K562 (cell line): ENCODE measurements around the gene SLC33A1. TPM values are rescaled to one million over a fixed set of nuclear protein-coding genes. Genes with fewer than 3 reads are reported as not detected.

Experiments used
- C11orf30 ChIP-seq: fragments of 450-650 bp; IDR thresholded peaks from 2 replicates; pipeline ENCODE4 v1.6.1; 2016; ENCODE audit warnings: low read depth, mild to moderate bottlenecking
- DEAF1 ChIP-seq: fragments of 450-650 bp; formaldehyde crosslinking; IDR thresholded peaks from 2 replicates; pipeline ENCODE4 v1.4.0; 2020; ENCODE audit warnings: mild to moderate bottlenecking, moderate library complexity
- E2F4 ChIP-seq: sonication (generic); formaldehyde crosslinking; IDR thresholded peaks from 2 replicates; pipeline ENCODE4 v1.8.0; 2022; ENCODE audit warnings: mild to moderate bottlenecking, low read depth, missing genetic modification reagents
- ELF4 ChIP-seq: fragments of 450-650 bp; formaldehyde crosslinking; IDR thresholded peaks from 2 replicates; pipeline ENCODE4 v1.4.0; 2022; ENCODE audit warnings: missing genetic modification characterization
- KLF10 ChIP-seq: fragments of 250-450 bp; sonication (Bioruptor Pico); IDR thresholded peaks from 2 replicates; pipeline ENCODE4 v1.6.1; 2021; ENCODE audit warnings: matching md5 sums
- MAFG ChIP-seq: fragments of 450-650 bp; conservative IDR thresholded peaks from 2 replicates; pipeline ENCODE4 v1.6.1; 2016; ENCODE audit warnings: missing genetic modification characterization, missing compliant biosample characterization
- NFIC ChIP-seq: fragments of 450-650 bp; IDR thresholded peaks from 2 replicates; pipeline ENCODE4 v1.6.1; 2017; ENCODE audit warnings: mild to moderate bottlenecking, inconsistent platforms
- PHB ChIP-seq: fragments of 250-450 bp; sonication (Bioruptor Pico); IDR thresholded peaks from 2 replicates; pipeline ENCODE4 v1.5.0; 2021
- POLR2B ChIP-seq: fragments of 450-650 bp; IDR thresholded peaks from 2 replicates; pipeline ENCODE4 v1.6.1; 2018; ENCODE audit warnings: low read depth; ENCODE audit not compliant: partially characterized antibody
- RB1 ChIP-seq: fragments of 450-650 bp; IDR thresholded peaks from 2 replicates; pipeline ENCODE4 v1.6.1; 2017; ENCODE audit warnings: low read depth, mild to moderate bottlenecking
- RBM14 ChIP-seq: fragments of 200-400 bp; formaldehyde crosslinking; IDR thresholded peaks from 2 replicates; pipeline ENCODE4 v1.6.1; 2018; ENCODE audit warnings: low read depth, mild to moderate bottlenecking, low read length, moderate library complexity, borderline replicate concordance; ENCODE audit not compliant: insufficient read depth
- SRSF3 ChIP-seq: fragments of 200-400 bp; formaldehyde crosslinking; IDR thresholded peaks from 2 replicates; pipeline ENCODE4 v1.6.1; 2016; ENCODE audit warnings: mild to moderate bottlenecking, low read length, moderate library complexity; ENCODE audit not compliant: insufficient read depth
- ZBTB49 ChIP-seq: sonication (generic); formaldehyde crosslinking; IDR thresholded peaks from 2 replicates; pipeline ENCODE4 v1.8.0; 2022; ENCODE audit warnings: missing genetic modification reagents, mild to moderate bottlenecking, borderline replicate concordance
- ZNF436 ChIP-seq: fragments of 250-450, 450-650 bp; sonication (Bioruptor Pico); formaldehyde crosslinking; IDR thresholded peaks from 2 replicates; pipeline ENCODE4 v1.7.0; 2020; ENCODE audit warnings: mild to moderate bottlenecking
- ZNF586 ChIP-seq: fragments of 450-650 bp; formaldehyde crosslinking; conservative IDR thresholded peaks from 2 replicates; pipeline ENCODE4 v1.4.0; 2020; ENCODE audit warnings: mild to moderate bottlenecking, moderate library complexity
- polyA plus RNA-seq, 8 experiments: library from polyadenylated mRNA; depleted of rRNA in 4 of 8; stranded (reverse) in 5 of 8; unstranded in 3 of 8; fragments of >200 nt; fragmentation: Nextera tagmentation in 2 of 8; fragmentation: Illumina TruSeq in 1 of 8; extraction: Ambion mirVana in 2 of 8; extraction: Trizol in 1 of 8; gene quantifications; 2 replicates each; pipeline versions ENCODE4 v1.2.1 to v1.2.3, GENCODE V29; 2011 to 2014; ENCODE audit warnings: inconsistent platforms in 1 of 8, missing spikeins in 1 of 8
- total RNA-seq, 7 experiments: library from RNA; depleted of rRNA in 6 of 7; stranded (reverse); fragments of >200 nt in 6 of 7; fragmentation: Illumina TruSeq in 2 of 7; extraction: Trizol in 2 of 7; gene quantifications; 2 replicates each; pipeline versions ENCODE4 v1.2.1 to v1.2.3, GENCODE V29; 2011 to 2021; ENCODE audit warnings: low replicate concordance in 1 of 7
- TF ChIP-seq, protein P1 (sequence below): fragments of 200-800 bp; sonication (Bioruptor generic); IDR thresholded peaks from 2 replicates; pipeline ENCODE4 v1.6.1; 2017; ENCODE audit warnings: missing genetic modification characterization, missing compliant biosample characterization
- TF ChIP-seq, protein P2 (sequence below): IDR thresholded peaks from 2 replicates; pipeline ENCODE4 v1.6.1; 2011; ENCODE audit warnings: borderline replicate concordance, low read depth, mild to moderate bottlenecking, moderate library complexity, low read length; ENCODE audit not compliant: insufficient read depth, poor library complexity, severe bottlenecking

SLC33A1 gene
- total and polyA plus RNA-seq, 9 of the 15 experiments (the other 6 are each of a cell fraction or from before 2014, with no cell fraction given), result 6.2 to 26.8 (median 19.6) TPM

- no peak for TF ChIP-seq RBM14
- no peak for TF ChIP-seq KLF10
- TF ChIP-seq C11orf30, result peak; percentile 35; the same call in 1 of the 2 replicates
- no peak for TF ChIP-seq ELF4
- 0 out of 2 replicates have a peak, but pooled peaks have one; percentile 24 for TF ChIP-seq MAFG (tag)
- no peak for TF ChIP-seq SRSF3
- no peak for TF ChIP-seq RB1
- TF ChIP-seq ZBTB49 (CRISPR knock-in tag), result no peak
- TF ChIP-seq PHB (CRISPR knock-in tag), result no peak
- no peak for TF ChIP-seq DEAF1 (CRISPR knock-in tag)
- TF ChIP-seq NFIC, result 0 out of 2 replicates have a peak, but pooled peaks have one; percentile 89
- TF ChIP-seq POLR2B, result no peak
- no peak for TF ChIP-seq E2F4 (CRISPR knock-in tag)
- TF ChIP-seq, protein P1, sequence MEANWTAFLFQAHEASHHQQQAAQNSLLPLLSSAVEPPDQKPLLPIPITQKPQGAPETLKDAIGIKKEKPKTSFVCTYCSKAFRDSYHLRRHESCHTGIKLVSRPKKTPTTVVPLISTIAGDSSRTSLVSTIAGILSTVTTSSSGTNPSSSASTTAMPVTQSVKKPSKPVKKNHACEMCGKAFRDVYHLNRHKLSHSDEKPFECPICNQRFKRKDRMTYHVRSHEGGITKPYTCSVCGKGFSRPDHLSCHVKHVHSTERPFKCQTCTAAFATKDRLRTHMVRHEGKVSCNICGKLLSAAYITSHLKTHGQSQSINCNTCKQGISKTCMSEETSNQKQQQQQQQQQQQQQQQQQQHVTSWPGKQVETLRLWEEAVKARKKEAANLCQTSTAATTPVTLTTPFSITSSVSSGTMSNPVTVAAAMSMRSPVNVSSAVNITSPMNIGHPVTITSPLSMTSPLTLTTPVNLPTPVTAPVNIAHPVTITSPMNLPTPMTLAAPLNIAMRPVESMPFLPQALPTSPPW, result no peak
- TF ChIP-seq, protein P2, sequence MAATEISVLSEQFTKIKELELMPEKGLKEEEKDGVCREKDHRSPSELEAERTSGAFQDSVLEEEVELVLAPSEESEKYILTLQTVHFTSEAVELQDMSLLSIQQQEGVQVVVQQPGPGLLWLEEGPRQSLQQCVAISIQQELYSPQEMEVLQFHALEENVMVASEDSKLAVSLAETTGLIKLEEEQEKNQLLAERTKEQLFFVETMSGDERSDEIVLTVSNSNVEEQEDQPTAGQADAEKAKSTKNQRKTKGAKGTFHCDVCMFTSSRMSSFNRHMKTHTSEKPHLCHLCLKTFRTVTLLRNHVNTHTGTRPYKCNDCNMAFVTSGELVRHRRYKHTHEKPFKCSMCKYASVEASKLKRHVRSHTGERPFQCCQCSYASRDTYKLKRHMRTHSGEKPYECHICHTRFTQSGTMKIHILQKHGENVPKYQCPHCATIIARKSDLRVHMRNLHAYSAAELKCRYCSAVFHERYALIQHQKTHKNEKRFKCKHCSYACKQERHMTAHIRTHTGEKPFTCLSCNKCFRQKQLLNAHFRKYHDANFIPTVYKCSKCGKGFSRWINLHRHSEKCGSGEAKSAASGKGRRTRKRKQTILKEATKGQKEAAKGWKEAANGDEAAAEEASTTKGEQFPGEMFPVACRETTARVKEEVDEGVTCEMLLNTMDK, result no peak
- TF ChIP-seq ZNF436, result no peak
- TF ChIP-seq ZNF586 (CRISPR knock-in tag), result no peak
Measured at GRCh38 chr3:155790272-155790925, 63.8 kb downstream of the SLC33A1 start (continued).
